HepG2 (cell line): ENCODE results near the gene GGA2. TPM values are rescaled to one million over a fixed set of nuclear protein-coding genes. Genes with fewer than 3 reads are reported as not detected.
A peak's percentile ranks its signal among the peaks of the same experiment; 100 is the strongest.

Experiments used
- FIP1L1 ChIP-seq: fragments of 200-400 bp; formaldehyde crosslinking; IDR thresholded peaks from 2 replicates; pipeline ENCODE4 v1.6.1; 2018; ENCODE audit warnings: low read depth, mild to moderate bottlenecking, low read length, moderate library complexity, borderline replicate concordance; ENCODE audit not compliant: insufficient read depth
- GPN1 ChIP-seq: sonication (generic); formaldehyde crosslinking; IDR thresholded peaks from 2 replicates; pipeline ENCODE4 v1.5.1; 2020; ENCODE audit warnings: missing genetic modification reagents, borderline replicate concordance
- NR1H2 ChIP-seq: sonication (generic); formaldehyde crosslinking; IDR thresholded peaks from 2 replicates; pipeline ENCODE4 v1.8.1; 2022; ENCODE audit warnings: low read depth, missing genetic modification reagents, borderline replicate concordance
- REPIN1 ChIP-seq: sonication (generic); formaldehyde crosslinking; IDR thresholded peaks from 2 replicates; pipeline ENCODE4 v1.8.0; 2022; ENCODE audit warnings: missing genetic modification reagents, low read depth, mild to moderate bottlenecking, borderline replicate concordance
- TBX2 ChIP-seq: sonication (generic); formaldehyde crosslinking; IDR thresholded peaks from 2 replicates; pipeline ENCODE4 v1.5.0; 2020; ENCODE audit warnings: missing genetic modification reagents, mild to moderate bottlenecking, borderline replicate concordance
- ZNF3 ChIP-seq: IDR thresholded peaks from 2 replicates; pipeline ENCODE4 v1.7.0; 2017; ENCODE audit warnings: inconsistent platforms
- polyA plus RNA-seq, 8 experiments: library from polyadenylated mRNA; depleted of rRNA in 3 of 8; stranded (reverse) in 7 of 8; unstranded in 1 of 8; fragments of >200 nt; fragmentation: Illumina TruSeq in 4 of 8; extraction: Trizol in 4 of 8; gene quantifications; 2 replicates each; pipeline versions ENCODE4 v1.2.1 to v1.2.3, GENCODE V29; 2011 to 2016; ENCODE audit warnings: low read depth in 4 of 8, missing spikeins in 1 of 8, mixed read lengths in 1 of 8; ENCODE audit not compliant: insufficient read depth in 1 of 8
- total RNA-seq, 5 experiments: library from RNA; depleted of rRNA; stranded (reverse); fragments of >200 nt; fragmentation: Illumina TruSeq; extraction: Trizol; gene quantifications; 2 replicates each; pipeline ENCODE4 v1.2.3, GENCODE V29; 2016; ENCODE audit warnings: low read depth in 1 of 5
- TF ChIP-seq, protein P1 (sequence below): sonication (generic); formaldehyde crosslinking; IDR thresholded peaks from 2 replicates; pipeline ENCODE4 v1.4.0; 2020; ENCODE audit warnings: missing genetic modification reagents
- TF ChIP-seq, protein P2 (sequence below): IDR thresholded peaks from 2 replicates; pipeline ENCODE4 v1.6.1; 2016; ENCODE audit warnings: missing compliant biosample characterization, missing genetic modification reagents, borderline replicate concordance
- TF ChIP-seq, protein P3 (sequence below): sonication (generic); formaldehyde crosslinking; IDR thresholded peaks from 2 replicates; pipeline ENCODE4 v1.9.0; 2021; ENCODE audit warnings: missing genetic modification reagents, borderline replicate concordance
- TF ChIP-seq, protein P4 (sequence below): sonication (generic); formaldehyde crosslinking; IDR thresholded peaks from 2 replicates; pipeline ENCODE4 v1.8.0; 2022; ENCODE audit warnings: missing genetic modification reagents, low read depth, mild to moderate bottlenecking, borderline replicate concordance
- TF ChIP-seq, protein P5 (sequence below): sonication (generic); formaldehyde crosslinking; IDR thresholded peaks from 2 replicates; pipeline ENCODE4 v1.5.1; 2020; ENCODE audit warnings: mild to moderate bottlenecking, missing genetic modification reagents, borderline replicate concordance
- TF ChIP-seq, protein P6 (sequence below): sonication (generic); formaldehyde crosslinking; IDR thresholded peaks from 2 replicates; pipeline ENCODE4 v1.5.0; 2020; ENCODE audit warnings: mild to moderate bottlenecking, missing genetic modification reagents
- TF ChIP-seq, protein P7 (sequence below): sonication (generic); formaldehyde crosslinking; IDR thresholded peaks from 2 replicates; pipeline ENCODE4 v1.8.1; 2022; ENCODE audit warnings: mild to moderate bottlenecking, missing genetic modification reagents
- TF ChIP-seq, protein P8 (sequence below): IDR thresholded peaks from 2 replicates; pipeline ENCODE4 v1.6.1; 2016; ENCODE audit warnings: mild to moderate bottlenecking, missing biosample characterization, missing genetic modification reagents

Gene GGA2
- total and polyA plus RNA-seq, 2 of the 13 experiments (the other 11 are each of a cell fraction or from before 2014, with no cell fraction given): 51.5 to 69.8 TPM

DNA sequence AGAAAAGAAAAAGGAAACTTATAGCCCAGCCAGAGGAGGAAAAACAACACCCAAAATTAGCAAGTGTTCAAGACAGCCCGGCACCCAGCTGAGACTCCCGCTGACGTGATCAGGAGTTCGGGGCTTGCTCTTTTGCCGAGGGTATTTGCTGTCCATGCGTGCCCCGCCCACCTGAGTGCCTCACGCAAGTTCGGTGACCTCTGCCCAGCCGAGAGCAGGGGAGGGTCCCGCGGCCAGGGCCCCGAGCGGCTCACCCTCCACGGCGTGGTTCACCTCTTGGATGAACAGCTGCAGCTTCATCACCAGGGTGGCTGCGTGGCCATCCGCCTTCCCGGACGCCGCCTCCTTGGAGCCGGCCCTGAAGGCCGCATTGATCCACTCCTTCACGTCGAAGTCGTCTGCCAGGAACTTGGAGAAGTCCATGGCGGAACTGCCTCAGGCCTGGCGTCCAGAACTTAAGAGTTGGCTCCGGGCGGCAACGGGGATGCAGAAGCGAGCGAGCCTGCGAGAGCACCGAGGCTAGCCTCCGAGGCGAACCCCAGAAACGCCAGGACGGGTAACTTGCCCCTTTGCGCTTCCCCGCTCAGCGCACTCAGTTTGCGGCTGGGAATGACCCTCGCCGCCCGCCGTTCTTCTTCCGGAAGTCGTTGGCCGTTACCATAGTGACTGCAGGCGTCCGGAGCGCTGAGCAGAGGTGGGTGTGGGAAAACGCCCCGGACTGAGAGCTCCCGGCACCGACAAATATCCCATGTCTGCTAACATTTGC, 57.5 kb downstream of the GGA2 start, which contains the start of gene COG7 (continued):
- peak; percentile 45; the same call in 1 of the 2 replicates for TF ChIP-seq GPN1 (CRISPR knock-in tag)
- TF ChIP-seq, protein P1, sequence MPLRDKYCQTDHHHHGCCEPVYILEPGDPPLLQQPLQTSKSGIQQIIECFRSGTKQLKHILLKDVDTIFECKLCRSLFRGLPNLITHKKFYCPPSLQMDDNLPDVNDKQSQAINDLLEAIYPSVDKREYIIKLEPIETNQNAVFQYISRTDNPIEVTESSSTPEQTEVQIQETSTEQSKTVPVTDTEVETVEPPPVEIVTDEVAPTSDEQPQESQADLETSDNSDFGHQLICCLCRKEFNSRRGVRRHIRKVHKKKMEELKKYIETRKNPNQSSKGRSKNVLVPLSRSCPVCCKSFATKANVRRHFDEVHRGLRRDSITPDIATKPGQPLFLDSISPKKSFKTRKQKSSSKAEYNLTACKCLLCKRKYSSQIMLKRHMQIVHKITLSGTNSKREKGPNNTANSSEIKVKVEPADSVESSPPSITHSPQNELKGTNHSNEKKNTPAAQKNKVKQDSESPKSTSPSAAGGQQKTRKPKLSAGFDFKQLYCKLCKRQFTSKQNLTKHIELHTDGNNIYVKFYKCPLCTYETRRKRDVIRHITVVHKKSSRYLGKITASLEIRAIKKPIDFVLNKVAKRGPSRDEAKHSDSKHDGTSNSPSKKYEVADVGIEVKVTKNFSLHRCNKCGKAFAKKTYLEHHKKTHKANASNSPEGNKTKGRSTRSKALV (CRISPR knock-in tag): peak; percentile 94; the same call in 1 of the 2 replicates
- TF ChIP-seq, protein P2, sequence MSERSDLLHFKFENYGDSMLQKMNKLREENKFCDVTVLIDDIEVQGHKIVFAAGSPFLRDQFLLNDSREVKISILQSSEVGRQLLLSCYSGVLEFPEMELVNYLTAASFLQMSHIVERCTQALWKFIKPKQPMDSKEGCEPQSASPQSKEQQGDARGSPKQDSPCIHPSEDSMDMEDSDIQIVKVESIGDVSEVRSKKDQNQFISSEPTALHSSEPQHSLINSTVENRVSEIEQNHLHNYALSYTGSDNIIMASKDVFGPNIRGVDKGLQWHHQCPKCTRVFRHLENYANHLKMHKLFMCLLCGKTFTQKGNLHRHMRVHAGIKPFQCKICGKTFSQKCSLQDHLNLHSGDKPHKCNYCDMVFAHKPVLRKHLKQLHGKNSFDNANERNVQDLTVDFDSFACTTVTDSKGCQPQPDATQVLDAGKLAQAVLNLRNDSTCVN: peak; percentile 87
- peak; percentile 97 for TF ChIP-seq NR1H2
- peak; percentile 93 for TF ChIP-seq TBX2 (CRISPR knock-in tag)
- TF ChIP-seq, protein P3, sequence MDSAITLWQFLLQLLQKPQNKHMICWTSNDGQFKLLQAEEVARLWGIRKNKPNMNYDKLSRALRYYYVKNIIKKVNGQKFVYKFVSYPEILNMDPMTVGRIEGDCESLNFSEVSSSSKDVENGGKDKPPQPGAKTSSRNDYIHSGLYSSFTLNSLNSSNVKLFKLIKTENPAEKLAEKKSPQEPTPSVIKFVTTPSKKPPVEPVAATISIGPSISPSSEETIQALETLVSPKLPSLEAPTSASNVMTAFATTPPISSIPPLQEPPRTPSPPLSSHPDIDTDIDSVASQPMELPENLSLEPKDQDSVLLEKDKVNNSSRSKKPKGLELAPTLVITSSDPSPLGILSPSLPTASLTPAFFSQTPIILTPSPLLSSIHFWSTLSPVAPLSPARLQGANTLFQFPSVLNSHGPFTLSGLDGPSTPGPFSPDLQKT (CRISPR knock-in tag): no peak
- TF ChIP-seq, protein P4, sequence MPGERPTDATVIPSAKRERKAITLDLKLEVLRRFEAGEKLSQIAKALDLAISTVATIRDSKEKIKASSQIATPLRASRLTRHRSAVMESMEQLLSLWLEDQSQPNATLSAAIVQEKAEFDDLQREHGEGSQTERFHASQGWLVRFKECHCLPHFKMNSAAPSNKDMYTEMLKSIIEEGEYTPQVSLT: peak; percentile 52; the same call in 1 of the 2 replicates
- TF ChIP-seq, protein P5, sequence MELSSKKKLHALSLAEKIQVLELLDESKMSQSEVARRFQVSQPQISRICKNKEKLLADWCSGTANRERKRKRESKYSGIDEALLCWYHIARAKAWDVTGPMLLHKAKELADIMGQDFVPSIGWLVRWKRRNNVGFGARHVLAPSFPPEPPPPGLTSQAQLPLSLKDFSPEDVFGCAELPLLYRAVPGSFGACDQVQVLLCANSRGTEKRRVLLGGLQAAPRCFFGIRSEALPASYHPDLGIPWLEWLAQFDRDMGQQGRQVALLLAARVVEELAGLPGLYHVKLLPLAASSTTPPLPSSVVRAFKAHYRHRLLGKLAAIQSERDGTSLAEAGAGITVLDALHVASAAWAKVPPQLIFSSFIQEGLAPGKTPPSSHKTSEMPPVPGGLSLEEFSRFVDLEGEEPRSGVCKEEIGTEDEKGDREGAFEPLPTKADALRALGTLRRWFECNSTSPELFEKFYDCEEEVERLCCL: peak; percentile 96; the same call in 1 of the 2 replicates
- TF ChIP-seq ZNF3 (CRISPR knock-in tag): no peak
- TF ChIP-seq, protein P6, sequence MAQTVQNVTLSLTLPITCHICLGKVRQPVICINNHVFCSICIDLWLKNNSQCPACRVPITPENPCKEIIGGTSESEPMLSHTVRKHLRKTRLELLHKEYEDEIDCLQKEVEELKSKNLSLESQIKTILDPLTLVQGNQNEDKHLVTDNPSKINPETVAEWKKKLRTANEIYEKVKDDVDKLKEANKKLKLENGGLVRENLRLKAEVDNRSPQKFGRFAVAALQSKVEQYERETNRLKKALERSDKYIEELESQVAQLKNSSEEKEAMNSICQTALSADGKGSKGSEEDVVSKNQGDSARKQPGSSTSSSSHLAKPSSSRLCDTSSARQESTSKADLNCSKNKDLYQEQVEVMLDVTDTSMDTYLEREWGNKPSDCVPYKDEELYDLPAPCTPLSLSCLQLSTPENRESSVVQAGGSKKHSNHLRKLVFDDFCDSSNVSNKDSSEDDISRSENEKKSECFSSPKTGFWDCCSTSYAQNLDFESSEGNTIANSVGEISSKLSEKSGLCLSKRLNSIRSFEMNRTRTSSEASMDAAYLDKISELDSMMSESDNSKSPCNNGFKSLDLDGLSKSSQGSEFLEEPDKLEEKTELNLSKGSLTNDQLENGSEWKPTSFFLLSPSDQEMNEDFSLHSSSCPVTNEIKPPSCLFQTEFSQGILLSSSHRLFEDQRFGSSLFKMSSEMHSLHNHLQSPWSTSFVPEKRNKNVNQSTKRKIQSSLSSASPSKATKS (CRISPR knock-in tag): no peak
- TF ChIP-seq, protein P7, sequence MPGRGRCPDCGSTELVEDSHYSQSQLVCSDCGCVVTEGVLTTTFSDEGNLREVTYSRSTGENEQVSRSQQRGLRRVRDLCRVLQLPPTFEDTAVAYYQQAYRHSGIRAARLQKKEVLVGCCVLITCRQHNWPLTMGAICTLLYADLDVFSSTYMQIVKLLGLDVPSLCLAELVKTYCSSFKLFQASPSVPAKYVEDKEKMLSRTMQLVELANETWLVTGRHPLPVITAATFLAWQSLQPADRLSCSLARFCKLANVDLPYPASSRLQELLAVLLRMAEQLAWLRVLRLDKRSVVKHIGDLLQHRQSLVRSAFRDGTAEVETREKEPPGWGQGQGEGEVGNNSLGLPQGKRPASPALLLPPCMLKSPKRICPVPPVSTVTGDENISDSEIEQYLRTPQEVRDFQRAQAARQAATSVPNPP (CRISPR knock-in tag): no peak; the same call in 1 of the 2 replicates
- peak; percentile 89 for TF ChIP-seq REPIN1 (CRISPR knock-in tag)
- TF ChIP-seq, protein P8, sequence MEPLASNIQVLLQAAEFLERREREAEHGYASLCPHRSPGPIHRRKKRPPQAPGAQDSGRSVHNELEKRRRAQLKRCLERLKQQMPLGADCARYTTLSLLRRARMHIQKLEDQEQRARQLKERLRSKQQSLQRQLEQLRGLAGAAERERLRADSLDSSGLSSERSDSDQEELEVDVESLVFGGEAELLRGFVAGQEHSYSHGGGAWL (CRISPR knock-in tag): peak; percentile 97
- 0 out of 2 replicates have a peak, but pooled peaks have one; percentile 65 for TF ChIP-seq FIP1L1
